Measurements from ENCODE around the gene CCDC183.

Gene CCDC183

GRCh38 chr9:136854842-136855460, 58.8 kb downstream of the CCDC183 start:
- Histone ChIP-seq H3K4me3 (ENCODE audit: low read depth, low read length) (no peak overlapping the region), H3K4me1 (ENCODE audit: control insufficient read depth, insufficient read depth, low read length) (no peaks in the 10 kb centered on the region), H3K27me3 (ENCODE audit: control insufficient read depth, insufficient read depth, low read length) (no peaks in the 10 kb centered on the region), H3K9ac (ENCODE audit: low read depth, low read length) (no peak overlapping the region), H3K36me3 (ENCODE audit: control insufficient read depth, insufficient read depth, low read length) (peaks cover 26% of the 10 kb centered on the region), H3K9me3 (ENCODE audit: control insufficient read depth, insufficient read depth, low read length) (no peaks in the 10 kb centered on the region)

GRCh38 chr9:136855461-136856078, 59.4 kb downstream of the CCDC183 start:
- Histone ChIP-seq H3K9ac (ENCODE audit: low read depth, low read length) (no peak overlapping the region), H3K4me1 (ENCODE audit: control insufficient read depth, insufficient read depth, low read length) (no peaks in the 10 kb centered on the region), H3K27me3 (ENCODE audit: control insufficient read depth, insufficient read depth, low read length) (no peaks in the 10 kb centered on the region), H3K36me3 (ENCODE audit: control insufficient read depth, insufficient read depth, low read length) (peaks cover 22% of the 10 kb centered on the region), H3K9me3 (ENCODE audit: control insufficient read depth, insufficient read depth, low read length) (no peaks in the 10 kb centered on the region), H3K4me3 (ENCODE audit: low read depth, low read length) (no peak overlapping the region)

DNA sequence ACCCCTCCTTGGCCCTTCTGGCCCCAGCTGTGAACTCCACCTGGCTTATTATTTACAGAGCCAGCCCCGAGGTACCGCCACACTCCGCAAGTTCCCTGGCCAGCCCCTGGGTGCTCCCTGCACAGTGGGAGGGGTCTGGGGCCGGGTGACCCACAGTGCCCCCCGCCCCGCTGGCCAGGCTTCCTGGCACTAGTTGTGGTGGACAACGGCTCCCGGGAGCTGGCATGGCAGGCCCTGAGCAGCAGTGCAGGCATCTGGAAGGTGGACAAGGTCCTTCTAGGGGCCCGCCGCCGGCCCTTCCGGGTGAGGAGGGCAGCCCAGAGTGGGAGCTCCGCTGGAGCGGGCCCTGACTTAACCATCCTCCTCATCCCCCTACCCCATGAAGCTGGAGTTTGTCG, 59.9 kb downstream of the CCDC183 start:
- Histone ChIP-seq H3K9ac (ENCODE audit: low read depth, low read length) (no peak overlapping the region), H3K9me3 (ENCODE audit: control insufficient read depth, insufficient read depth, low read length) (no peaks in the 10 kb centered on the region), H3K27me3 (ENCODE audit: control insufficient read depth, insufficient read depth, low read length) (no peaks in the 10 kb centered on the region), H3K4me1 (ENCODE audit: control insufficient read depth, insufficient read depth, low read length) (no peaks in the 10 kb centered on the region), H3K36me3 (ENCODE audit: control insufficient read depth, insufficient read depth, low read length) (peaks cover 22% of the 10 kb centered on the region), H3K4me3 (ENCODE audit: low read depth, low read length) (no peak overlapping the region)

GRCh38 chr9:136856541-136857141, 60.5 kb downstream of the CCDC183 start:
- peaks cover 21% of the 10 kb centered on the region for H3K36me3 ChIP-seq (ENCODE audit: control insufficient read depth, insufficient read depth, low read length)
- no peaks in the 10 kb centered on the region for H3K27me3 ChIP-seq (ENCODE audit: control insufficient read depth, insufficient read depth, low read length)
- no peak overlapping the region for H3K4me3 ChIP-seq (ENCODE audit: low read depth, low read length)
- no peaks in the 10 kb centered on the region for H3K4me1 ChIP-seq (ENCODE audit: control insufficient read depth, insufficient read depth, low read length)
- H3K9ac ChIP-seq (ENCODE audit: low read depth, low read length), result no peak overlapping the region
- H3K9me3 ChIP-seq (ENCODE audit: control insufficient read depth, insufficient read depth, low read length), result no peaks in the 10 kb centered on the region

- Histone ChIP-seq H3K9me3 (ENCODE audit: control insufficient read depth, insufficient read depth, low read length) (no peaks in the 10 kb centered on the region), H3K36me3 (ENCODE audit: control insufficient read depth, insufficient read depth, low read length) (peaks cover 24% of the 10 kb centered on the region), H3K4me3 (ENCODE audit: low read depth, low read length) (no peak overlapping the region), H3K27me3 (ENCODE audit: control insufficient read depth, insufficient read depth, low read length) (no peaks in the 10 kb centered on the region), H3K9ac (ENCODE audit: low read depth, low read length) (no peak overlapping the region), H3K4me1 (ENCODE audit: control insufficient read depth, insufficient read depth, low read length) (no peaks in the 10 kb centered on the region)
Observed at GRCh38 chr9:136857166-136857565, 61.0 kb downstream of the CCDC183 start.

Data from iPS-15b (cell line).